Liver (tissue), 9 donors: ENCODE measurements around the gene GALNT1. TPM values are rescaled to one million over a fixed set of nuclear protein-coding genes. Genes with fewer than 3 reads are reported as not detected.

Source experiments
- DNase-seq: peaks from one replicate; pipeline ENCODE4 v3.0.0-alpha.2; 2017; ENCODE audit warnings: low spot score
- H3K27ac ChIP-seq, 2 donors: one replicate each; pipeline ENCODE4 v1.7.0; 2013; ENCODE audit warnings: inconsistent platforms in 2 of 2, low read length in 2 of 2, control low read depth in 1 of 2, low read depth in 1 of 2, mild to moderate bottlenecking in 1 of 2
- H3K27me3 ChIP-seq, 4 donors: one replicate each; pipeline versions ENCODE4 v1.6.1 to v1.7.0; 2013; ENCODE audit warnings: low read length in 3 of 4, inconsistent platforms in 1 of 4, mild to moderate bottlenecking in 1 of 4, moderate library complexity in 1 of 4; ENCODE audit not compliant: control insufficient read depth in 4 of 4, insufficient read depth in 4 of 4
- H3K36me3 ChIP-seq, 4 donors: one replicate each; pipeline versions ENCODE4 v1.6.1 to v1.7.0; 2013; ENCODE audit warnings: low read length in 3 of 4, mild to moderate bottlenecking in 3 of 4, low read depth in 1 of 4, moderate library complexity in 1 of 4; ENCODE audit not compliant: control insufficient read depth in 4 of 4, insufficient read depth in 3 of 4
- H3K4me1 ChIP-seq, 4 donors: one replicate each; pipeline versions ENCODE4 v1.6.1 to v1.7.0; 2013; ENCODE audit warnings: low read length in 3 of 4, mild to moderate bottlenecking in 3 of 4, moderate library complexity in 1 of 4; ENCODE audit not compliant: control insufficient read depth in 4 of 4, insufficient read depth in 4 of 4
- H3K4me3 ChIP-seq, 3 donors: one replicate each; pipeline versions ENCODE4 v1.6.1 to v1.7.0; 2013; ENCODE audit warnings: low read length in 3 of 3, control low read depth in 1 of 3, low read depth in 1 of 3, mild to moderate bottlenecking in 1 of 3
- H3K9ac ChIP-seq, 2 donors: one replicate each; pipeline ENCODE4 v1.7.0; 2013; ENCODE audit warnings: low read length in 2 of 2, mild to moderate bottlenecking in 2 of 2, moderate library complexity in 2 of 2, control low read depth in 1 of 2, low read depth in 1 of 2
- H3K9me3 ChIP-seq, 4 donors: one replicate each; pipeline versions ENCODE4 v1.6.1 to v1.7.0; 2013; ENCODE audit warnings: low read length in 3 of 4; ENCODE audit not compliant: control insufficient read depth in 4 of 4
- ATF3 ChIP-seq: IDR thresholded peaks from 2 replicates; pipeline ENCODE4 v1.6.1; 2016; ENCODE audit warnings: antibody characterized with exemption
- EGR1 ChIP-seq, 2 donors: IDR thresholded peaks; 2 replicates each; pipeline ENCODE4 v1.6.1; 2016 to 2018; ENCODE audit warnings: antibody characterized with exemption in 2 of 2, low read depth in 2 of 2
- FOXA1 ChIP-seq: IDR thresholded peaks from 2 replicates; pipeline ENCODE4 v1.6.1; 2016; ENCODE audit warnings: antibody characterized with exemption
- FOXA2 ChIP-seq: IDR thresholded peaks from 2 replicates; pipeline ENCODE4 v1.6.1; 2016; ENCODE audit warnings: antibody characterized with exemption
- GABPA ChIP-seq, 2 donors: IDR thresholded peaks in 1 of 2; conservative IDR thresholded peaks in 1 of 2; 2 replicates each; pipeline ENCODE4 v1.6.1; 2016; ENCODE audit warnings: antibody characterized with exemption in 2 of 2, mild to moderate bottlenecking in 1 of 2, moderate library complexity in 1 of 2
- JUND ChIP-seq, 2 donors: IDR thresholded peaks; 2 replicates each; pipeline ENCODE4 v1.6.1; 2016; ENCODE audit warnings: antibody characterized with exemption in 2 of 2
- RAD21 ChIP-seq, 2 donors: IDR thresholded peaks; 2 replicates each; pipeline ENCODE4 v1.6.1; 2016; ENCODE audit warnings: antibody characterized with exemption in 2 of 2, mild to moderate bottlenecking in 2 of 2
- REST ChIP-seq: IDR thresholded peaks from 2 replicates; pipeline ENCODE4 v1.6.1; 2016; ENCODE audit warnings: antibody characterized with exemption, mild to moderate bottlenecking
- RXRA ChIP-seq, 2 donors: IDR thresholded peaks; 2 replicates each; pipeline ENCODE4 v1.6.1; 2017 to 2018; ENCODE audit warnings: antibody characterized with exemption in 2 of 2, mild to moderate bottlenecking in 1 of 2
- SP1 ChIP-seq: IDR thresholded peaks from 2 replicates; pipeline ENCODE4 v1.6.1; 2018; ENCODE audit warnings: antibody characterized with exemption, mild to moderate bottlenecking
- TAF1 ChIP-seq: conservative IDR thresholded peaks from 2 replicates; pipeline ENCODE4 v1.6.1; 2016; ENCODE audit warnings: antibody characterized with exemption, mild to moderate bottlenecking
- WGBS: extraction: QIAGEN DNeasy Blood & Tissue Kit; methylation state at CpG from one replicate; pipeline ENCODE4 v1.1.7; 2013; 5-methylcytosine and 5-hydroxymethylcytosine counted together
- polyA plus RNA-seq, 2 donors: library from polyadenylated mRNA; stranded (reverse) in 1 of 2; unstranded in 1 of 2; fragments of 200-250 nt in 1 of 2; fragments of >200 nt in 1 of 2; fragmentation: Nextera tagmentation in 1 of 2; extraction: Ambion mirVana in 1 of 2; gene quantifications; one replicate each; pipeline versions ENCODE4 v1.2.1 to v1.2.3, GENCODE V29; 2013 to 2015
- total RNA-seq, 2 donors: library from RNA; depleted of rRNA; stranded (reverse); fragments of >200 nt; gene quantifications; one replicate each; pipeline ENCODE4 v1.2.3, GENCODE V29; 2014
- donor health status: healthy.
- donor health status: healthy.
- donor health status: healthy.
- donor health status: healthy.
- donor health status: healthy.

GALNT1 gene
- total and polyA plus RNA-seq, 4 donors = 13.9 to 42.2 (median 26.5) TPM

DNA sequence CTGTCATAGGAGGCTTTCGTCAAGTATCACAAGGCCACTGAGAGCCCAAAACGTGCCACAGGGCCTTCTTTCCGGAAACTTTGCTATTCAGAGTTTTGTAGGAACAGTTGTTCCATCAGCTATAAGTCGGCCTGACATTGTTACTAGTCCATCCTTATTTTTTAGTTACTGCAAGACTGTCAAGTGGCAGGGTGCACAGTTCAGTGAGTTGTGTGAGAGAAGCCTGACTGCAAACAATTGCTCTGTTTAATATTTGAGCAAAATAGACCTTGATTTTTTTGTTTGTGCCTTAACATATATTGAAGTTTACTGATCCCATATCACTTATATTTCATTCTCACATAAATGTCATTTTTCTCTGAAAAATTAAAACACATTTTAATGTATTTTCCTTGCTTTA, 110.1 kb downstream of the GALNT1 start:
- Histone ChIP-seq H3K27ac (no peak overlapping the region), H3K4me3 (no peak overlapping the region), H3K36me3 (peaks cover 0 to 12% (median 5%) of the 10 kb centered on the region in 4 donors), H3K27me3 (no peaks in the 10 kb centered on the region), H3K9ac (no peak overlapping the region), H3K9me3 (no peaks in the 10 kb centered on the region), H3K4me1 (no peaks in the 10 kb centered on the region)
- no peak for DNase-seq
- TF ChIP-seq RXRA (IDR thresholded peaks at IDR 0.05) (no peak), TAF1 (no peak), ATF3 (no peak), JUND (IDR thresholded peaks at IDR 0.05) (no peak), REST (no peak)
- 93% methylated on average over 4 of the region's 4 CpGs for WGBS

DNA sequence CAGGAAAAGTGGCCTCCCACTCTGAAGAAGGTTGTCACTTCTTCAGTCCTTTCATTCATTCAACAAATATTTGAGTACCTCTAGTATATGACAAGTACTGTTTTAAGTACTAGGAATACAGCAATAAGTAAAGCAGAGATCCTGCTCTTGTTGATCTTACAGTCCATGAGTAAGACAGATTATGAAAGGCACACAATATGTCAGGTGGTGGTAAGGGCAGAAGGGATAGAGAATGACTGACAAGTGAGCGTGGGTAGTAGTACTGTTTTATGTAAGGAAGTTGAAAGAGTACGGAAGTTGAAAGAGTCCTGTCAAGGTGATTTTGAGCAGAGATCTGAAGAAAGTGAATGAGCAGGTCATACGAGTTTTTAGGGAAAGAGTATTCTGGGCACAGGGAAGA, 111.3 kb downstream of the GALNT1 start:
- H3K9me3 ChIP-seq = no peaks in the 10 kb centered on the region
- H3K4me3 ChIP-seq = no peak overlapping the region
- H3K9ac ChIP-seq = no peak overlapping the region
- peaks cover 0 to 12% (median 4%) of the 10 kb centered on the region in 4 donors for H3K36me3 ChIP-seq
- H3K4me1 ChIP-seq = no peaks in the 10 kb centered on the region
- DNase-seq = no peak
- H3K27me3 ChIP-seq = no peaks in the 10 kb centered on the region
- WGBS = 95% methylated on average over 3 of the region's 3 CpGs
- TF ChIP-seq ATF3 = no peak
- no peak for TF ChIP-seq FOXA2
- TF ChIP-seq SP1 = no peak
- no peak for TF ChIP-seq JUND (IDR thresholded peaks at IDR 0.05)
- no peak for TF ChIP-seq TAF1
- no peak for TF ChIP-seq FOXA1
- TF ChIP-seq GABPA (IDR thresholded peaks at IDR 0.05 in 1 of 2, conservative IDR thresholded peaks at IDR 0.05 in 1 of 2) = no peak
- no peak for TF ChIP-seq RAD21 (IDR thresholded peaks at IDR 0.05)
- no peak overlapping the region for H3K27ac ChIP-seq

DNA sequence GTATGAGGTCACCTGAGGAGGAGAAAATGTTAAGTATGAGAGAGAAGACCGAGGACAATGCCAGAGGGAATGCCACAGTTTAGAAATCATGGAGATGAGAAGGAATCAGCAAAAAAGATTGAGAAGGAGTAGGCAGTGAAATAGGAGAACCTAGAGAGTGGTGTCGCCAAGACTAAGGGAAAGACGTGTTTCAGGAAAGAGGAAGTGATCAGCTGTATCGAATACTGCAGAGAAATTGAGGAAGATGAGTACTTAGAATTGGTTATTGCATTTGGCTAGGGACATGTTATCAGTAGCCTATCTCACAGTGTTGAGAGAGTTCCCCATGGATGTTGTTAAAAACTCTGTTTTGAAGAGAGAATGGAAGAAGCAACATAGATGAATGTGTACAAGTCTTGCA, 112.3 kb downstream of the GALNT1 start:
- Histone ChIP-seq H3K27ac (no peak overlapping the region), H3K9me3 (no peaks in the 10 kb centered on the region), H3K4me3 (no peak overlapping the region), H3K27me3 (no peaks in the 10 kb centered on the region), H3K36me3 (peaks cover 0 to 12% (median 4%) of the 10 kb centered on the region in 4 donors), H3K4me1 (no peaks in the 10 kb centered on the region), H3K9ac (no peak overlapping the region)
- TF ChIP-seq EGR1 (IDR thresholded peaks at IDR 0.05; ENCODE audit: low read depth in 2 of 2) (no peak), FOXA2 (no peak), TAF1 (no peak), JUND (IDR thresholded peaks at IDR 0.05) (no peak)
- 87% methylated on average over 4 of the region's 4 CpGs for WGBS
- DNase-seq = no peak
